Measurements from ENCODE around the gene KRTAP10-12.

KRTAP10-12 gene

DNA sequence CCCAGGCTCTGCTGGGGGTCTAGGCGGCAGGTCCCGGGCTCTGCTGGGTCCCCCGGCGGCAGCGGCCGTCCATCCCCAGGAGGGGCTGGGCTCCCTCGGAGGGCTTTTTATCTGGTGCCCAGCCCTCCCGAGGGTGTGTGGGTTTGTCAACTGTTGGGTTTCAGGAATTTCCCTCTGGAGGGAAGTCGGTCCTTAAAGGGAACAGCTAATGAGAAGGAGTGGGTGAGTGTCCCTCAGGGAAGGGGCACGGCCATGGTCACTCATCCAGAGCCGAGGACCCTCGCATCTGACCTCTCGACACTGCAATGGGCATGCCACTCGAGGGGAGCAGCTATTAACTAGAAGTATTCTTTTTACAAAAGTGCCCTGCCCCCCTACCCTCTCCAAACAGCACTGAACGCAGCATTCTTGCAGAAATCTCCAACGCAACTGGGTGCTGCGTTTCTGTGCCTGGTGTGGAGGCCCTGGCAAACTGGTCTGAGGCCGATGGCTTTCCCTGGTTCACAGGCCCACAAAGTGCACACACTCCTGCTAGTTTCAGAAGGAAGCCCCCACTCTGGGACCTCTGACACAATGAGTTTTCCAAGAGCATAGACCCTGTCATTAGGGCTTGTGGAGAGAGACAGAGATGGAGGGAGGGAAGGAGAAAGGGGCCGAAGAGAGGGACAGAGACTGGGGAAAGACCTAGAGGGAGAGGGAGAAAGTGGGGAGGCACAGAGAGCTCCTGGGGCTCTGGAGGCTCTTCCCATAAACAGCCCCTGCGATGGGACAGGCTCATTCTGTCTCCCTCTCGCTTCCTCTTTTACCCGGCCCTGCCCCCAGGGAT, 15.4 kb downstream of the KRTAP10-12 start:
- no peak for DNase-seq

DNA sequence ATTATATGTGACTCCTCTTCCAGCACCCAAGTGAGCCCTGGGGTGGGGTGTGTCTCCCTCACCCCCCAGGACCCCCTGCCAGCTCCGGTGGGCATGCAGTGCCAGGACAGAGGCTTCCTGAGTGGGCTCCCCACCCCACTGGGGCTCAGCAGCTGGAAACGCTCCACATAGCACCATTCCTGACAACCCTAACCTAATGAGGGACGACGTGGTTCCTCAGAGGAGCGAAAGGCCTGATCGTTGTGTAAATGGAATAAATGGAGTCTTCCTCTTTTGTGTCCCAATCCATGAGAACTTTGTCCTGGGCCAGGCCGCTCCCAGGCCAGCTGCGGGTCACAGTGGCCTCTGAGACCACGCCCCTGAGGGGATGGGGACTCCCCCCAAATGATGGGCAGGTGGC, 16.2 kb downstream of the KRTAP10-12 start:
- no peak for DNase-seq

DNA sequence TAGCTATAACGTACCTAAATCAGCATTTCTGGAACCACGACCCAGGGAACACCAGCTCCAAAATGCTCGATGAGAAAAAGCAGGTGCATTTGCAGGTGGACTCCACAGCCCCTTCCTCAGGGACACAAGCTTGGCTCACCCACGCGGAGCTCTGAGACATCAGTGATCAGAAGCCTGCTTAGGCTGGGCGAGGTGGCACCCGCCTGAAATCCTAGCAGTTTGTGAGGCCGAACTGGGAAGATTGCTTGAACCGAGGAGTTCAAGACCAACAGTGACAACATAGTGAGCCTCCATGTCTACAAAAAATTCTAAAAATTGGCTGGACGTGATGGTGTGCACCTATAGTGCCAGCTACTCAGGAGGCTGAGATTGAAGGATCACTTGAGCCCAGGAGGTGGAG, 16.9 kb downstream of the KRTAP10-12 start:
- DNase-seq, result no peak

DNA sequence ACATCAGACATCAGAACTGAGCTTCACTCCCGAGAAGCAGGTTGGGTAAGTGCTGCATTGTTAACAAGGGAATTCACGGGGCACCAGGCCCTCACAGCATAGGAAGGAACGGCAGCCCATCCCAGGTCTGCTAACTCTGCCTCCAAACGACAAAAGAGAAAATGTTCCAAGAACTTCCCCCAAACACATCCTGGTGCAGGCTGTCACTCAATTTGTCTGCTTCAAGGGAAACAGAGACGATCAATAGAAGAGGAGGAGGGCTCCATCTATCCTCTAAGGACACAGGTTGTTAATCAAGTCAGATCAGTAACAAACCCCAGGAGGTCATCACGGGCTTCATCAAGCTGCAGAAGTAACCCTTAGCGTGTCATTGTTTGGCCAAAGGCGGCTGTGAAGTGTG, 17.9 kb downstream of the KRTAP10-12 start:
- no peak for DNase-seq

DNA sequence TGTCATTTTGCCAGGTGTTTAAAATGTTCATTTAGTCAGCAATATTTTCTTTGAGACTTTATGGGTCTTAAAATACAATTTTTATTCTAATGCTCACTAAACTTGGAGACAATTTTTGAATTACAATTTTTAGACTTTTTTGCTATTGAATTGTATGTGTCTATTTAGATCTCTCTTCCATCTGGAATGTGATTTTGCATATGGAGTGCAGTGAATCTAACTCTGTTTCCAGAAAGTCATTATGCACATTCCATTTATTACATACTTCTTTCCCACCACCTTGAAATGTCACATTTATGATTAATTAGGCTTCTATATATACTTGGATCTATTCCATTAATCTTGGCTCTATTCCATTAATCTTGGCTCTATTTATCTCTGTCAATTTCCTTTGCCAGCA, 20.0 kb downstream of the KRTAP10-12 start:
- DNase-seq, result no peak

DNA sequence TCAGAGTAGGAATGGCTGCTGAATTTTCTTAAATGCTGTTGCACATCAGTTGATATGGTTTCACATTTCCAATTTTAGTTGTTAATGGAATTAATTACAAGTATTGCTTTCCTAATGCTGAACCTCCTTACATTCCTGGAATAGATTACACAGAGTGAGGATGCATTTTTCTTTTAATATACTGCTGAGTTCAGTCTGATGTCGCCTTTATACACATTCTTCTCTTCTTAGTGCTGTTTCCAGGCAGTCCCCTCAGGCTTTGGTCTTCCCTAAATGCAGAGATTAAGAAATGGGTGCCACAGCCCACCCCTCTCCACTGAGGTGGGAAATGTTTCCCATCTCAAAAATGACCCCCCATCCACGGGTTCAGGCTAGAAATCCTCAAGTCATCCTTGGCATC, 21.1 kb downstream of the KRTAP10-12 start:
- DNase-seq, result no peak

DNA sequence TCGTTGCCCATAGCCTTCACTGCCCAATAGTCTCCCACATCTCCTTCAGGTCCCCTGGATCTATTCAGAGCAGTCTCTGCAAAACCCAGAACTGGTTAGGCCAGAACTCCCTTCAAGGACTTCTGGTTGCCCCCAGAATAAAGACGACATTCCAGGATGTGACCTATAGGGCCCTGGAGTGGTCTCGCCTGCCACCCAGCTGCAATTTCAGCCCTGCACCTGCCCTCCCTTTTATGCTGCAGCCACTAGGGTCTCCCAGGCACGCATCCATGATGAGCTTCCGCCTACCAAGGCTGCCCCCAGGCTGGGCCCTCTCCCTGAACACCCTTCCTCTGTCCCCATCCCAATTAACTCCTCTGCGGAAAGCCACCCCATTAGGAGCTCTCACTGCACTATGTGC, 21.6 kb downstream of the KRTAP10-12 start:
- no peak for DNase-seq

DNA sequence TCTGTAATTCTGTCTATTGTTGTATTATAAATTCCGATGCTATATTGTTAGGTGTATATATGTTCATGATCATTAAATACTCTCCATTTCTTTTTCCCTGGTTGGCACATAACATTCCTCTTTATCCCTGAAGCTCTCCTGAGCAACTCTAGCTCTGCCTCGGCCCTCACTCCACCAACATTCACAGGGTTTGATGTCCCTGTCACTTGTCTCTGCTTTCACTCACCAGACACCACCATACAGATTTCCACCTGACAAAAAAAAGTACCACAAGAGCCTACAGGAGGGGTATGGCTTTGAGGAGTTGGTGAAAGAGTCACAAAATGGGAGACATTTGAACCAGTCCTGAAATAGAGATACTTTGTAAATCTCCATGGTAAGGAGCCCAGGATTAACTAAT, 23.2 kb downstream of the KRTAP10-12 start:
- no peak for DNase-seq

DNA sequence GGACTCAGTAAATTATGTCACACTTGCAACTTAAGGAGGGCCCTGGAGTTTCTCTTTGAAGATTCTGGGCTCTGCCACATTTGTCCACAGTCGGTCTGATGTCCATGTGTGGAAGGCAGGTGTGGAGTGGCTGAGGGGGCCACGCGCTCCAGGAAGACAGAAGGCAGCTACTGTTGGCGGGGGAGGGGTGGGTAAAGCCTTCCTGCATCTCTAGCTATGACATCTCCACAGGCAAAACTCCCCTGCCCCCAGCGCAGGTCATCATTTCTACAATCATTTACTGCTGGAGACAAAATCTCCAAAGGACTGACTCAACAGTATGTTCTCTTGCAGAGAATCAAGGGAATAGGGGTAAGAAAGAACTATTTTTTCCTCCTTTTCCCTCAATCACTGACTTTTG, 25.8 kb downstream of the KRTAP10-12 start:
- no peak for DNase-seq

DNA sequence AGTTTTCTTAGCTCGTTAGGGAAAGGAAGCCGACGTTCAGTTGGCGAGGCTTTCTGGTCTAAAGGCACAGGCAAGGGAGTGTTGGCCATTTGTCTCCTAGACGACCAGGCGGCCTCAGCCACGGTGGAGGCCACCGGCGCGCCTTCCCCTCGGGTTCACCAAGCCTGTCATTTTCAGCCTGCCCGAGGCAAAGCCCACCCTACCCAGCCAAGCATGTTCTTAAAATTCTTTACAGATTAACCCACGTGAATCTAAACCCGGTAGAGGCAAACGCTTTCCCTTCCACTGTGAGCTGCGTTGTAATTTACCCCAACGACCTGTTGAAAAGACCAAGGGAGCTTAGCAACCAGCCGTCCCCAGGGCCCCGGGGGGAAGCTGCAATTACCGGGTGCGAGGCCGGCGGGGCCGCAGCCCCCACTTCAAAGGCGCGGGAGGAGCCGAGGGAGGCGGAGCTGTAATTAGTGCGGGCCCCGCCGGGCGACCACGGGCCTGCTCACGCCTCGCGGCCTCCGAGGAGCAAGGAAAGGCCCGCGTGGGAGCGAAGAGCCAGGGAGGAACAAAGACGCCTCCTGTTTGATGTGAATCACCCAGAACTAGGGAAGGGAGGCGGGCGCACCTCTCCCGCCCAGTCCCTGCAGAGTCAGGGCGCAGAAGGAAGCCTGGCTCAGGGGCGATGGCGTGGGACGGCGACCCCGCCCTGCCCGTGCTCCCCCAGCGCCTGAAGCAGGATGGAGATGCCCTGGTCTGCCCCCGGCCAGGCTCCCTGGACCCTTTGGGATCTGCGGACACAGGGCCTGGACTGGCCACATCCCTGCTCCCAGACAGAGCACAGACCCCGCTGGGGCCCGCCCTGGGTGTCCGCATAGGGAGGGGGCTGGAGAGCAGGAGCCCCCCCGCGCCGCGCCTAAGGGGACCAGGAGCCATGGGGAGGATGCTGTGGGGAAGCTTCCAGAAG, 26.5 kb downstream of the KRTAP10-12 start:
- no peak for DNase-seq

DNA sequence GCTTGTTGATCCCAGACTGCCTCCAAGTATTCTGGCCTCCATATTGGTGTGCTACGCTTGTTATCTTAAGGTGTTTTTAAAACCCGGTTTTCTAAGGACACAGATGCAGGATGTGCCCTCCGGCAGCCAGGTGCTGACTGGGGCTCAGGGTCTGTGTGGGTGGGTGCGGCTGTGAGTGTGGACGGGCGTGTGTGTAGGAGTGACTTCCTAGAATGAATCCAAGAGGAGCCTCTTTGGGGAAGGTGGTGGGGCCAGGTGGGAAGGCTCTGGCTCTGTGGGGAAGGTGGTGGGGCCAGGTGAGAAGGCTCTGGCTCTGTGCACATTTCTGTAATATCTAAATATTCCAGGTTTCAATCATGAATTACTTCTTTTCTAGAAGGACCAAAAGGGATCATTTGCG, 27.2 kb downstream of the KRTAP10-12 start:
- no peak for DNase-seq

DNA sequence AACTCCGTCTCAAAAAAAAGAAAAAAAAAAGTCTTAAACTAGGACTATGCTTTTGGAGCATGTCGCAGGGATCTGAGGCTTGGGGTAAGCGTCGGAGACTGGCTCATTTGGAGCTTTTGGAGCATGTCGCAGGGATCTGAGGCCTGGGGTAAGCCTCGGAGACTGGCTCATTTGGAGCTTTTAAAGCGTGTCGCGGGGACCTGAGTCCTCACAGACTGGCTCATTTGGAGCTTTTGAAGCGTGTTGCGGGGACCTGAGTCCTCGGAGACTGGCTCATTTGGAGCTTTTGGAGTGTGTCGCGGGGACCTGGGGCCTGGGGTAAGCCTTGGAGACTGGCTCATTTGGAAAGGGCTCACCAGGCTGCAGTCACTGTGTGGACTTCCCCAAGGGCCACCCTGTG, 28.0 kb downstream of the KRTAP10-12 start:
- no peak for DNase-seq

DNA sequence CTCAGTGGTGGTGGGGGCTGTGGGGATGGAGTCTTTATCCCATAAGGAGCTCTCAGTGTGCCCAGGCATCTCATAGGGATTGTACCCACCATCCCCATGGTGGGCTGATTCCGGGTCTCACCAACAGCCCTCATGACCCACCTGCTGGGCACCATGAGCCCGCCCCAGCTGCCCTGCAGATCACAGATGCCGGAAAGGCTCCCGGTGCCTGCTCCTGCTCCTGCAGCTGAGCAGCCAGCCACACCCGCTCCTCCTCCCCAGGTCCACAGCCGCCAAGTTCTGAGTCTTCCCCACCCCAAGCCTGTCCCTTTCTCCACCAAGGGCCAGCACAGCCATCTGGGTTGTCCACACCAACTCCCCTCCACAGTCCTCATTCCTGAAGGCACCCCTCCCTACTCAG, 29.9 kb downstream of the KRTAP10-12 start:
- DNase-seq, result no peak

DNA sequence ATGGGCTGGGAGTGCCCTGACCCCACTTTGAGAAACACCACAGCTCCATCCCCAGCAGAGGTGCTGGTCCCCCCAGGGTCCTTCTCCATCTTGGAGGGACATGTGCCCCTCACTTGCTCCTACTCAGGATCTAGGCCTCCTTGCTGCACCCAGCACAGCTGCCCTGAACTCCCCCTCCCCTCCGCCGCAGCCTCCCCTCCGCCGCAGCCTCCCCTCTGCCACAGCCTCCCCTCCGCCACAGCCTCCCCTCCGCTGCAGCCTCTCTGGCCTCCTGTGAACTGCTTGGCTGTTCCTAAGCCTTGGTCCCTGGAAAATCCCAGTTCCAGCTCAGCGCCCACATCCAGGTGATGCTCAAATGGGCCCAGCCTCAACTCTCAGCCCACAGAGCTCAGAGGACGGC, 30.3 kb downstream of the KRTAP10-12 start:
- no peak for DNase-seq

DNA sequence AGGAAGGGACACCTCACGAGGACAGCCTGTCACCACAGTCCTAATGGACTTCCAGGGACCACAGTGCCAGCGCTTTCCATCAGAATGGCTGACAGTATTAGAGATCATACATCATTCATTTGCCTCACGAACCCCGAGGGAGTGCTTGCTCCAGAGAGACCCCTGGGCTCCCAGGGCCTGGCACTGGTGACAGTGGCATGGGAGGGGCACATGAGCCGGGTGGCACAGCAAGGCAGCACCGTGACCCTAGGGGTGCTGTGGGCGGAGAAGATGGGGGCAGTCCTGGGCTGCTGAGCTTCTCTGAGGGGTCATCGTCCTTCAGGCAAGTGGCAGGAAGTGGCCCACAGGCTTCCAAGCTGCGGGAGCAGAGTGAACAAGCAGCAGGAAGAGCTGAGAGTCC, 30.8 kb downstream of the KRTAP10-12 start:
- DNase-seq, result no peak

DNA sequence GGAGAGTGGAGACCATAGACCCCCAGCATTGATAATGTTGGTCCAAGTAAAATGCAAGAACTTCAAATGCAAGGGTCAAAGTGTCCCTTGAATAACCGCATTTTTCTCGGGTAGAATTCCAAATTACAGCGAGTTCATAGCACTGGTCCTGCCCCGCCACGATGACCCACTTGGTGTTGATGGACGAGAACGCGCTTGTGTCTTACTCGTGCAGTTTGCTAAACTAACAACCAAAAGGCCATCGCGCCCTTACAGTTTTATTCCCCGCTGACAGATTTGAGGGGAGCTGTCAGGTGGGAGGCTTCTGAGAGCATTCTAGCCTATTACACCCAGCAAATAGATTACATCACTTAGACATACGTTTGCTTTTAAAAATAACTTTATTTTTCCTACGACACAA, 31.7 kb downstream of the KRTAP10-12 start:
- no peak for DNase-seq

DNA sequence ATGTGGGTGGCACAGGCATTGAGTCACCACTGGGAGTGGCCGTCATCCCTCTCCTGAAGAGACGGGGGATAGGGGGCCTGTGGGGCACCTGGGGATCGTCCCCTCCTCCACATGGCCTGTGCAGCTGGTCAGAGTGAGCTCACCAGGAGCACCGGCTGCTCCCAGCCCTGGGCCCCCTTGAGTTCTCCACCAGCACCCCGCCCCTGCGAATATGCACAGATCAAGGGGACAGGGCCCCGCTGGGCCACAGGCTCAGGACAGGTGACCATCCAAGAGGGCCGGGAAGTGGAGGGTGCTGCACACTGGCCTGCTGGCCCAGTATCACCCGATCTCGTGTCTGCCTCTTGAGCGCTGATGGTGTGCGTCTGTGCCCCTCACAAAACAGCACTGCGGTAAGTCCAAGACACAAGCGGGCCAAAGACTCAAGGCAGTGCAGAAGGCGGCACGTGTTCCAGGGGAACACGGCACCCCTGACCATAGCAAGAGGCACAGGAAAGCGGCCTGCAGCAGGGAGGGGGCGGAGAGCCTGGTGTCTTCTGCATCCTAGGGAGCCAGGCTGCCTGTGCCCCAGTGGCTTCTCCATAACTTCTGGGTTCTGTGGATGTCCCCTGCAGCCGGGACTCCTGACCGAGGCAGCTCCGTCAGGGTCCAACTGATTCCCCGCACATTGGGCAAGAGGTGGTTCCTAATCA, 32.5 kb downstream of the KRTAP10-12 start:
- DNase-seq, result no peak

DNA sequence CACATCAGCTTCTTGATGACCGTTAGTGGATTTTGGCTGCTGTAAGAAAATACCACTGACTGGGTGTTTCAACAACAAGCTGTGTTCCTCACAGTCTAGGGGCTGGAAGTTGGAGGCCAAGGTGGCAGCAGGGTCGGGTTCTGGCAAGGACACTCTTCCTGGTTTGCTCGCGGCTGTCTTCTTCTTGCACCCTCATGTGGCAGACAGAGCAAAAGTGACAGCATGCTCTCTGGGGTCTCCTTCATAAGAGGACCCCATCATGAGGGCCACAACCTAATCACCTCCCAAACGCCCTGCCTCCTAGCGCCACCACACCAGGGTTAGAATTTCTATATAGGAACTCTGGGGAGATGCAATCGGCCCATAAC, 33.0 kb downstream of the KRTAP10-12 start:
- DNase-seq, result no peak

DNA sequence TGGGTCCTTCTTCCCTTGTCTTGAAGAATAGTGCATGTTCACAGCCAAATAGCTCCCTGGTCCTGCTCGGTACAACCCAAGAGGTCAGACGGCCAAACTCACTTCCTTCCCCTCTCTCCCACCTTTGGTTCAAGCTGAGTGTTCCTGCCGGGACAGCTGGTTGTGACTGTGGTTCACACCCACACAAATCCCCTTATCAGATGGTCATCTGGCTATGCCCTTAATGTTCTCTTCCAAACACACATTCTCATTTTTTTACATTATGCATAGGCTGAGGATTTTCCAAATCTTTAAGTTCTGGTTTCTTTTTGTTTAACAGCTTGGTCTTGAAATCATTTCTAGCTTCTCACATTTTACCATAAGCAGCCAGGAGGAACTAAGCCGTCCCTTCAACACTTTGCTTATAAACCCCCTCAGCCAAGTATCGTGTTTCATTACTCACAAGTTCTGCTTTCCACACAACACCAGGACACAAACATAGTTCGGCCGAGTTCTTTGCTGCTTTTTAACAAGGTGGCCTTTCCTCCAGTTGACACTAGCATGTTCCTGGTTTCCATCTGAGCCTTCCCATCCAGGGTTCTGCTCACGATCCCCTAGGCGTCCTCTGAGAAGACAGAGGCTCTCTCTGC, 34.1 kb downstream of the KRTAP10-12 start:
- DNase-seq, result no peak

DNA sequence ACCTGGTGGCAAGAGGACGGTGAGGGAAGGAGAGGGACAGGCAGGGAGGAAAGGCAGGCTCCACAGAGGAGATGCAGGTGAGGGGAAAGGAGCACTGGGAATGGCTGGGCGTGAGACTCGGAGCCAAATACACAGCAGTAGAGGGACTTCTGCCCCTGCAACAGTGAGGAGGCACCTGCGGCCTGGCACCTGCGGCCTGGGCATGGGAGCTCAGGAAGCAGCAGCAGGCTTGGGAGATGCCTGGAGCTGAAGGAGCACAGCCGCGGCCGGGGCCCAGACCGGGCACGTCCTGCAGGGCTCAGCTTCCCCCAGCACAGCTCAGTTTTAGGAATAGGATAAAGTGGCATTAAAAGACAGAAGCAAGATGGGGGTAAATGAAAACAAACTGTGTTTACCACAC, 35.3 kb downstream of the KRTAP10-12 start:
- DNase-seq, result no peak

DNA sequence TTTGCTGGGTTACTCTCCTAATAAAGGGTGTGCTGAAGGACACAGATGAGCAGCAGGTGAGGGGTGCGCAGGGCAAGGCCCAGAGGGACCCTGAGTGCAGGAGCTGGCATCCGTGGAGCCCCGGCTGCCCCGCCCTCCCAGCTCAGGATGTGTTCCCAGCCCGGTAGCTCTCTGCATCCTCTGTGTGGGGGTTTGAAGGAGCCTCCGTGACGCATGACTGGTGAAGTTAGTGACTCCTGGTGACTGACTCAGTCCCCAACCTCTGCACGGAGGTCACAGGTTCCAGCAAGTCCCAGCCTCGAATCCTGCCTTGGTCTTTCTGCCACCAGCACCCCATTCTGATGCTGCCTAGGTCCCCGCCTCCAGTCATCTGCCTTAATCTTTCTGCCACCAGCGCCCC, 36.0 kb downstream of the KRTAP10-12 start:
- no peak for DNase-seq

DNA sequence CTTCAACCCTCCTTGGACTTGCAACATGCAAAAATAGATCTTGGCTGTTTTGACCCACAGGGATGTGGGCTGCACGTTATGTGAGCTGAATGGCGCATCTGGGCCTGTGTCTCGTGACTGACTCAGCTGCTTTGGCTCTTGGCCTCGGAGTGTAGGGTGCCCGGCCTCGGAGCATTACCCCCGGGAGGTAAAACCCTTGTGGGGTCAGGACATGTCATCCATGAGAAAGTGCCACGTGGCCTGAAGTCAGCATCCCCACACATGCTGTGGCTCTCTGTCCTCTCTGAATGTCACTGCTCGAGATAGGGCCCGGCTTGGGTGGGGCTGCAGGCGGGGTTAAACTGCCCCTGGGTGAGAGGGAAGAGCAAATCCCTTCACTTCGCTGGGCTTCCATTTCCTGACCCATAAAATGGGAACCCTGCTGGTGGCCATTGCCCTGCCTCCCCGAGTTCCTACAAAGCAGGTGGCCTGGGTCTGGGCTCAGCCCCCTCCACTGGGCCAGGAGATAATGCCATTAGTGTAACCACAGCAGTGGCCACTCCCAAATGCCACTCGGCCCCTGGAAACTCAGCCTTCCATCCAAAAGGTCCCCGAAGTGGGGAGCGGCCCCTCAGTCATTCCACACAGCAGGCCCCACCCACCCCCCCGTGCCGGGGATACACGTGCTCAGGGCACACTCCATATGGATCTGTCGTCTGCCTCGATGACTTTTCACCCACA, 37.2 kb downstream of the KRTAP10-12 start:
- DNase-seq, result no peak
